Measurements from ENCODE around the gene PTTG2.

GRCh38 chr4:38003628-38004027, 43.4 kb downstream of the PTTG2 start:
- TF ChIP-seq POLR2A (IDR thresholded peaks at IDR 0.05), result no peak
- no peak for TF ChIP-seq CTCF (IDR thresholded peaks at IDR 0.05 in 4 of 5, conservative IDR thresholded peaks at IDR 0.05 in 1 of 5)
